SK-N-SH treated with all-trans-retinoic acid at 6 μM for 48 hours (cell line): ENCODE data around the gene SH3BP5L.

Experiments
- ATAC-seq: fragments of 200-7000 bp; cut with Tn5 transposase; 3 replicates; pipeline ENCODE4 v1.9.1; 2020; ENCODE audit warnings: mild to moderate bottlenecking, moderate library complexity
- ARNTL ChIP-seq: fragments of 450-650 bp; formaldehyde crosslinking; IDR thresholded peaks from 2 replicates; pipeline ENCODE4 v1.5.0; 2020; ENCODE audit warnings: low read depth, mild to moderate bottlenecking, moderate library complexity, borderline replicate concordance
- BACH2 ChIP-seq: fragments of 250-450 bp; sonication (Bioruptor Pico); IDR thresholded peaks from 2 replicates; pipeline ENCODE4 v1.9.0; 2021; ENCODE audit warnings: mild to moderate bottlenecking, borderline replicate concordance
- CREB5 ChIP-seq: fragments of 250-450 bp; sonication (Bioruptor Pico); IDR thresholded peaks from 2 replicates; pipeline ENCODE4 v1.5.1; 2020; ENCODE audit warnings: low read depth, mild to moderate bottlenecking, moderate library complexity
- CSDC2 ChIP-seq: fragments of 250-450 bp; sonication (Bioruptor Pico); IDR thresholded peaks from 2 replicates; pipeline ENCODE4 v1.5.0; 2020; ENCODE audit warnings: mild to moderate bottlenecking, moderate library complexity
- CSRNP3 ChIP-seq: fragments of 250-450 bp; sonication (Bioruptor Pico); IDR thresholded peaks from 2 replicates; pipeline ENCODE4 v1.5.1; 2021; ENCODE audit warnings: mild to moderate bottlenecking, moderate library complexity
- ESRRG ChIP-seq: fragments of 250-450 bp; sonication (Bioruptor Pico); IDR thresholded peaks from 2 replicates; pipeline ENCODE4 v1.6.1; 2021; ENCODE audit warnings: mild to moderate bottlenecking
- GLIS3 ChIP-seq: fragments of 250-450 bp; sonication (Bioruptor Pico); IDR thresholded peaks from 2 replicates; pipeline ENCODE4 v1.5.0; 2020; ENCODE audit warnings: mild to moderate bottlenecking, moderate library complexity
- ISL1 ChIP-seq: fragments of 250-450 bp; sonication (Bioruptor Pico); IDR thresholded peaks from 2 replicates; pipeline ENCODE4 v2.1.2; 2022; ENCODE audit warnings: mild to moderate bottlenecking, moderate library complexity
- OSR1 ChIP-seq: fragments of 250-450 bp; sonication (Bioruptor Pico); IDR thresholded peaks from 2 replicates; pipeline ENCODE4 v1.8.0; 2022; ENCODE audit warnings: moderate library complexity, mild to moderate bottlenecking, inconsistent platforms
- PATZ1 ChIP-seq: fragments of 250-450 bp; sonication (Bioruptor Pico); IDR thresholded peaks from 2 replicates; pipeline ENCODE4 v1.8.0; 2020; ENCODE audit warnings: mild to moderate bottlenecking, moderate library complexity, borderline replicate concordance
- PPARA ChIP-seq: fragments of 250-450 bp; sonication (Bioruptor Pico); IDR thresholded peaks from 2 replicates; pipeline ENCODE4 v1.5.0; 2020; ENCODE audit warnings: mild to moderate bottlenecking, borderline replicate concordance
- RARB ChIP-seq: fragments of 250-450 bp; sonication (Bioruptor Pico); IDR thresholded peaks from 2 replicates; pipeline ENCODE4 v1.8.0; 2021; ENCODE audit warnings: mild to moderate bottlenecking, moderate library complexity
- SNAI2 ChIP-seq: fragments of 250-450 bp; sonication (Bioruptor Pico); IDR thresholded peaks from 2 replicates; pipeline ENCODE4 v1.5.0; 2020; ENCODE audit warnings: mild to moderate bottlenecking, moderate library complexity
- TCF4 ChIP-seq: fragments of 250-450 bp; sonication (Bioruptor Pico); IDR thresholded peaks from 2 replicates; pipeline ENCODE4 v1.8.0; 2021; ENCODE audit warnings: mild to moderate bottlenecking, moderate library complexity, borderline replicate concordance
- TOX ChIP-seq: fragments of 250-450 bp; sonication (Bioruptor Pico); IDR thresholded peaks from 2 replicates; pipeline ENCODE4 v1.8.0; 2021; ENCODE audit warnings: mild to moderate bottlenecking, moderate library complexity, borderline replicate concordance
- TSHZ2 ChIP-seq: fragments of 250-450 bp; sonication (Bioruptor Pico); IDR thresholded peaks from 2 replicates; pipeline ENCODE4 v1.5.0; 2020; ENCODE audit warnings: mild to moderate bottlenecking, moderate library complexity
- ZC3H10 ChIP-seq: fragments of 250-450 bp; sonication (Bioruptor Pico); IDR thresholded peaks from 2 replicates; pipeline ENCODE4 v1.5.1; 2021; ENCODE audit warnings: mild to moderate bottlenecking, moderate library complexity
- ZFP3 ChIP-seq: fragments of 250-450 bp; sonication (Bioruptor Pico); IDR thresholded peaks from 2 replicates; pipeline ENCODE4 v1.5.0; 2020; ENCODE audit warnings: mild to moderate bottlenecking, moderate library complexity
- ZNF565 ChIP-seq: fragments of 450-650 bp; formaldehyde crosslinking; conservative IDR thresholded peaks from 2 replicates; pipeline ENCODE4 v1.5.0; 2020; ENCODE audit warnings: low read depth, mild to moderate bottlenecking, moderate library complexity
- ZNF70 ChIP-seq: fragments of 450-650 bp; formaldehyde crosslinking; IDR thresholded peaks from 2 replicates; pipeline ENCODE4 v1.5.0; 2020; ENCODE audit warnings: mild to moderate bottlenecking, moderate library complexity
- ZNF8 ChIP-seq: fragments of 450-650 bp; formaldehyde crosslinking; IDR thresholded peaks from 2 replicates; pipeline ENCODE4 v1.5.0; 2020; ENCODE audit warnings: mild to moderate bottlenecking, moderate library complexity

Gene SH3BP5L

GRCh38 chr1:248872752-248873408 is 47.2 kb upstream of the SH3BP5L start:
- ATAC-seq, result peak; percentile 80
- no peak for TF ChIP-seq CREB5
- TF ChIP-seq ARNTL (CRISPR knock-in tag), result no peak
- TF ChIP-seq TOX (CRISPR knock-in tag), result no peak
- TF ChIP-seq SNAI2 (CRISPR knock-in tag), result no peak
- TF ChIP-seq GLIS3 (CRISPR knock-in tag), result no peak
- no peak for TF ChIP-seq ZFP3 (CRISPR knock-in tag)
- TF ChIP-seq ZNF70 (CRISPR knock-in tag), result no peak
- TF ChIP-seq ZNF8 (CRISPR knock-in tag), result no peak
- TF ChIP-seq OSR1 (CRISPR knock-in tag), result no peak
- TF ChIP-seq PPARA, result no peak
- TF ChIP-seq ISL1 (CRISPR knock-in tag), result no peak
- TF ChIP-seq TCF4 (CRISPR knock-in tag), result no peak
- no peak for TF ChIP-seq RARB (CRISPR knock-in tag)
- TF ChIP-seq PATZ1, result no peak
- TF ChIP-seq BACH2 (CRISPR knock-in tag), result no peak
- no peak for TF ChIP-seq CSRNP3
- no peak for TF ChIP-seq ZNF565 (CRISPR knock-in tag)

GRCh38 chr1:248871837-248872401 is 46.2 kb upstream of the SH3BP5L start:
- ATAC-seq, result no peak
- no peak for TF ChIP-seq RARB (CRISPR knock-in tag)
- no peak for TF ChIP-seq ESRRG (CRISPR knock-in tag)
- no peak for TF ChIP-seq ZC3H10 (CRISPR knock-in tag)
- TF ChIP-seq ZNF8 (CRISPR knock-in tag), result no peak

- 0 out of 2 replicates have a peak, but pooled peaks have one; percentile 41 for TF ChIP-seq ZFP3 (CRISPR knock-in tag)
- no peak for TF ChIP-seq CSDC2
- TF ChIP-seq TSHZ2 (CRISPR knock-in tag), result 0 out of 2 replicates have a peak, but pooled peaks have one; percentile 21
- TF ChIP-seq, all 23 proteins: peak for 2
These were observed 37.5 kb upstream of the SH3BP5L start for GRCh38 chr1:248862998-248863881.

GRCh38 chr1:248862695-248862997 is 36.9 kb upstream of the SH3BP5L start:
- TF ChIP-seq CSRNP3 (no peak), ESRRG (CRISPR knock-in tag) (no peak), TSHZ2 (CRISPR knock-in tag) (no peak), OSR1 (CRISPR knock-in tag) (no peak), CSDC2 (no peak), ISL1 (CRISPR knock-in tag) (no peak), CREB5 (no peak), ARNTL (CRISPR knock-in tag) (no peak)
- ATAC-seq, result peak; percentile 5; the same call in 2 of the 3 replicates

More at GRCh38 chr1:248862998-248863881, 37.5 kb upstream of the SH3BP5L start:
- peak; percentile 83 for ATAC-seq
